ENCODE measurements around the gene ZNF438. TPM values are rescaled to one million over a fixed set of nuclear protein-coding genes. Genes with fewer than 3 reads are reported as not detected.

ZNF438 gene
- polyA plus RNA-seq, 1 experiment = 5.0 TPM

DNA sequence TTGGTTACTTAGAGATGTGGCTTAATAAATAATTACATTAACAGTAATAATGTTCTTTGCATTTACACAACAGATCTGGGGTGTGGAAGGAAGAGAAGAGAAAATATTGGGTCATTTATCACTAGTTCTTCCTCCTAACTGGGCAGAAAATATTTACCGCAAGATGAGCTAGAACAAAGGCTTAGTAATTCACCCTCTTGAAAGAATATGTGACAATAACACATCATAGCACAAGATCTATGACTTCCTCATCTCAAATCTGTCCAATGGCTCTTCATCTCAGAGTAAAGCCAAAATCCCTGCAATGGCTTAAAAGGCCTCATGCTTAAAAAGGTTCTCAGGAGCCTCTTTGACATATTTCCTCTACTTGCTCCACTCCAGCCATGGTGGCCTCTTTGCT, 178.6 kb downstream of the ZNF438 start:
- H3K27me3 ChIP-seq (ENCODE audit: control insufficient read depth, insufficient read depth, low read length) = no peaks in the 10 kb centered on the region
- POLR2A ChIA-PET = no interaction called here
- DNase-seq (ENCODE audit: low read depth, low spot score) = no peak
- CTCF ChIA-PET = no interaction called here
- no peak overlapping the region for H3K27ac ChIP-seq (ENCODE audit: low read depth, low read length)
- no peak overlapping the region for H3K4me3 ChIP-seq (ENCODE audit: low read depth, low read length)
- TF ChIP-seq, protein P1, sequence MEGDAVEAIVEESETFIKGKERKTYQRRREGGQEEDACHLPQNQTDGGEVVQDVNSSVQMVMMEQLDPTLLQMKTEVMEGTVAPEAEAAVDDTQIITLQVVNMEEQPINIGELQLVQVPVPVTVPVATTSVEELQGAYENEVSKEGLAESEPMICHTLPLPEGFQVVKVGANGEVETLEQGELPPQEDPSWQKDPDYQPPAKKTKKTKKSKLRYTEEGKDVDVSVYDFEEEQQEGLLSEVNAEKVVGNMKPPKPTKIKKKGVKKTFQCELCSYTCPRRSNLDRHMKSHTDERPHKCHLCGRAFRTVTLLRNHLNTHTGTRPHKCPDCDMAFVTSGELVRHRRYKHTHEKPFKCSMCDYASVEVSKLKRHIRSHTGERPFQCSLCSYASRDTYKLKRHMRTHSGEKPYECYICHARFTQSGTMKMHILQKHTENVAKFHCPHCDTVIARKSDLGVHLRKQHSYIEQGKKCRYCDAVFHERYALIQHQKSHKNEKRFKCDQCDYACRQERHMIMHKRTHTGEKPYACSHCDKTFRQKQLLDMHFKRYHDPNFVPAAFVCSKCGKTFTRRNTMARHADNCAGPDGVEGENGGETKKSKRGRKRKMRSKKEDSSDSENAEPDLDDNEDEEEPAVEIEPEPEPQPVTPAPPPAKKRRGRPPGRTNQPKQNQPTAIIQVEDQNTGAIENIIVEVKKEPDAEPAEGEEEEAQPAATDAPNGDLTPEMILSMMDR (IDR thresholded peaks at IDR 0.05; ENCODE audit: low read depth, low read length) = no peak
- no peaks in the 10 kb centered on the region for H3K9me3 ChIP-seq (ENCODE audit: control insufficient read depth, insufficient read depth, low read length)

- DNase-seq (ENCODE audit: low read depth, low spot score) = no peak
- CTCF ChIA-PET = no interaction called here
- POLR2A ChIA-PET = no interaction called here
- no peaks in the 10 kb centered on the region for H3K27me3 ChIP-seq (ENCODE audit: control insufficient read depth, insufficient read depth, low read length)
- H3K9me3 ChIP-seq (ENCODE audit: control insufficient read depth, insufficient read depth, low read length) = peaks cover 4% of the 10 kb centered on the region; the same call in 1 of the 2 replicates
- H3K4me3 ChIP-seq (ENCODE audit: low read depth, low read length) = no peak overlapping the region
- TF ChIP-seq, protein P1 (IDR thresholded peaks at IDR 0.05; ENCODE audit: low read depth, low read length) = no peak
- no peak overlapping the region for H3K27ac ChIP-seq (ENCODE audit: low read depth, low read length)
Measured at GRCh38 chr10:30850776-30851175, 180.9 kb downstream of the ZNF438 start.

DNA sequence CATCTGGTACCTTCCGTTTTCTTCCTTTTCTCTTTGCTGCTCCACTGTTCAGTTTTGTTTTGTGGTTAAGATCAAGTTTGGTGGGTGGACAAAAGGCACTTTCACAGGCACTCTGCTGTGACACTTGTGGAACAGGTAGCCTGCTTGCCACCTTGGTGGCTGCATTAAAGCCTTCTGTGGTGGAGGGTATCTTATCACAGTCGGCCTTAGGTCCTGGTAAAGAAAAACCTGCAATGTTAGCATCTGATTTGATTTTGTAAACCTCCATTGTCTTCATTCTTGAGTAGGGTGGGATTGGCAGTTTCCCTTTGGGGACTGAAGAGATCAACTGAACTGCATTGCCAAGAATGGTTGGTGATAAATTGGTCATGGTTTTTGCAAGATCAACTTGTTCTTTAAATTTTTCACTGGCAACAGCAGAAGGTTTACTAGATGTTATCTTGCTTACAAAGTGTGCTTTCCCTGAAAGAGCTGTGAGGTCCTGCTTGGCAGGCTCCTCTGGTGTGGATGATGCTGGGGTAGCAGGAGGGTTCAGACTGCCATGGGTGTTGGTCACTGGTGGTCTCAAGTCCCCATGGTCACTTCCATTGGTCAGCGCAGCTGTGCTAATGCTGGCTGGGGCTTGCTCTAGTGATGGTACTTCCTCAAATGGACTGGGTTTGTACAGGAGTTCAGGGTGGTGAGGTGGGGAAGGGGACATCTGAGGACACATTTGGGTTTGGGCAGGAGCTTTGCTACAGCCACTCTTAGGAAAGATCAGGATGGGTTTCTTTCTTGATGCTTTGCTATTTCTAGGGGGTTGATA, 182.2 kb downstream of the ZNF438 start:
- ChIA-PET CTCF (no interaction called here), POLR2A (no interaction called here)
- TF ChIP-seq, protein P1 (IDR thresholded peaks at IDR 0.05; ENCODE audit: low read depth, low read length) = no peak

DNA sequence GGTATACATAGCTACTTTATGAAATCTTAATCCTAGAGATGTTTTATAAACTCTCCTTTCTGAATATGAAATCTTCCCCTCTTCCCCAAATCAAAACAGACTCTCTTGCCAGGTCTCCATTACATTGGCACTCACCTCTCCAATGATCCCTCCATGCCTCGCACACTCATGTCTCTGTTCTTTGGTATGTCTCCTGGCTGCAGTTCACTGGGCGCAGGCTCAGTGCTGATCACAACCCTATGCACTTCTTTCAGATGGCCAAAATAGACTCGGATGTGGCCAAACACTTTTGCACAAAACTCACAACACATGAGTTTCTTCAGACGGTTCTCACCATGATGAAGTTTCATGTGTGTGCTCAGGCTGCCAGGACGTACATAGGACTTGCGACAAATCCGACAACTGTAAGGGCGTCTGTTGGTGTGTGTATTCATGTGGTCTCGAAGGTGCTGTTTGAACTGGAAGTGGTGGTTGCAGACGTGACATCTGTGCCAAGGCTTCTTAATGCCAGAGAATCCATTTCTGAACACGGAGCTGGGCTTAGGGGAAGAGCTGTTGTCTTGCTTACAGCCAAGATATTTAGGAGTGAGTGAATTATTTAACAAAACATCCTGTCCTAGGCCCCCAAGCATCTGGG, 183.2 kb downstream of the ZNF438 start:
- no peaks in the 10 kb centered on the region for H3K27me3 ChIP-seq (ENCODE audit: control insufficient read depth, insufficient read depth, low read length)
- no peak overlapping the region for H3K27ac ChIP-seq (ENCODE audit: low read depth, low read length)
- POLR2A ChIA-PET = no interaction called here
- no peak overlapping the region for H3K4me3 ChIP-seq (ENCODE audit: low read depth, low read length)
- DNase-seq (ENCODE audit: low read depth, low spot score) = no peak
- CTCF ChIA-PET = no interaction called here
- TF ChIP-seq, protein P1 (IDR thresholded peaks at IDR 0.05; ENCODE audit: low read depth, low read length) = no peak
- peaks cover 4% of the 10 kb centered on the region; the same call in 1 of the 2 replicates for H3K9me3 ChIP-seq (ENCODE audit: control insufficient read depth, insufficient read depth, low read length)

More for the DNA sequence above, 182.2 kb downstream of the ZNF438 start:
- H3K9me3 ChIP-seq (ENCODE audit: control insufficient read depth, insufficient read depth, low read length) = peaks cover 4% of the 10 kb centered on the region; the same call in 1 of the 2 replicates
- DNase-seq (ENCODE audit: low read depth, low spot score) = no peak
- no peak overlapping the region for H3K4me3 ChIP-seq (ENCODE audit: low read depth, low read length)
- H3K27ac ChIP-seq (ENCODE audit: low read depth, low read length) = no peak overlapping the region
- no peaks in the 10 kb centered on the region for H3K27me3 ChIP-seq (ENCODE audit: control insufficient read depth, insufficient read depth, low read length)

DNA sequence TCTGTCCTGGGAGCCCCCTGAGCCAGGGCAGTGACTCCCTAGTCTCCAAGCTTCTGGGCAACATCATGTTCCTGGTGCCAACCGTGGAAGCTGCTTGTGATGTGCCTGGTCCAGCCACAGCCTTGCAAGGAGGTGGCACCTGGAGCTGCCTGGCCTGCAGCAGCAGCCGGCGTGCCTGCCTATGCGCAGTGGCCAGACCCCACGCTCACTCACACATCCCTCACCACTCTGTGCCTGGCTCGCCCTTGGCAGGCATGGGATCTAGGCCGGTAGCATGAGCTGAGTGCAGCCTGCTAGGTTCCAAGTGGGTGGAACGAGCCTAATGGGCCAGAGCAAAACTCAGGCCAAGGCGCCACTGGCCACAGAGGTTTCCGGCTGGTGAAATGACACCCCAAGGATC, 184.0 kb downstream of the ZNF438 start:
- CTCF ChIA-PET = no interaction called here
- no peaks in the 10 kb centered on the region for H3K27me3 ChIP-seq (ENCODE audit: control insufficient read depth, insufficient read depth, low read length)
- H3K27ac ChIP-seq (ENCODE audit: low read depth, low read length) = no peak overlapping the region
- POLR2A ChIA-PET = no interaction called here
- no peak overlapping the region for H3K4me3 ChIP-seq (ENCODE audit: low read depth, low read length)
- peaks cover 4% of the 10 kb centered on the region; the same call in 1 of the 2 replicates for H3K9me3 ChIP-seq (ENCODE audit: control insufficient read depth, insufficient read depth, low read length)
- TF ChIP-seq, protein P1 (IDR thresholded peaks at IDR 0.05; ENCODE audit: low read depth, low read length) = no peak
- no peak for DNase-seq (ENCODE audit: low read depth, low spot score)
